Retinal pigment epithelial cell (primary cell): ENCODE measurements around the gene OR1F1.
"Not testable (repeated sequence)": the region's sequence is repeated elsewhere in the genome, so short reads cannot be mapped to it uniquely, and the experiment has no call there.

Source experiments
- DNase-seq: peaks from one replicate; pipeline ENCODE4 v3.0.0-alpha.2; 2010; ENCODE audit warnings: low read depth
- H3K4me3 ChIP-seq: 2 replicates; pipeline ENCODE4 v1.5.1; 2011; ENCODE audit warnings: mild to moderate bottlenecking, low read length, control low read depth, moderate library complexity
- CTCF ChIP-seq: conservative IDR thresholded peaks from 2 replicates; pipeline ENCODE4 v1.5.1; 2011; ENCODE audit warnings: low read depth, low read length, control low read depth, inconsistent platforms

The OR1F1 gene

GRCh38 chr16:3195975-3196374 lies 8.0 kb downstream of the OR1F1 start:
- H3K4me3 ChIP-seq: no peak overlapping the region
- TF ChIP-seq CTCF: no peak
- no peak for DNase-seq

DNA sequence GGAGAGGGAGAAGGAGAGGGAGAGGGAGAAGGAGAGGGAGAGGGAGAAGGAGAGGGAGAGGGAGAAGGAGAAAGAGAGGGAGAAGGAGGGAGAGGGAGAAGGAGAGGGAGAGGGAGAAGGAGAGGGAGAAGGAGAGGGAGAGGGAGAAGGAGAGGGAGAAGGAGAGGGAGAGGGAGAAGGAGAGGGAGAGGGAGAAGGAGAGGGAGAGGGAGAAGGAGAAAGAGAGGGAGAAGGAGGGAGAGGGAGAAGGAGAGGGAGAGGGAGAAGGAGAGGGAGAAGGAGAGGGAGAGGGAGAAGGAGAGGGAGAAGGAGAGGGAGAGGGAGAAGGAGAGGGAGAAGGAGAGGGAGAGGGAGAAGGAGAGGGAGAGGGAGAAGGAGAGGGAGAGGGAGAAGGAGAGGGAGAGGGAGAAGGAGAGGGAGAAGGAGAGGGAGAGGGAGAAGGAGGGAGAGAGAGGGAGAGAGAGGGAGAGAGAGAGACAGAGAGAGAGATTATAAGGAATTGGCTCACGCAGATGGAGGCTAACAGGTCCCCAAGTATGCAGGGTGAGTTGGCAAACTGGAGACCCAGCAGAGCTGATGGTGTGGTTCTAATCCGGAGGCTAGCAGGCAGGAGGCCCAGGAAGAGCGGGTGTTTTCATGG lies 9.8 kb downstream of the OR1F1 start:
- H3K4me3 ChIP-seq, DNase-seq: not testable (repeated sequence)

DNA sequence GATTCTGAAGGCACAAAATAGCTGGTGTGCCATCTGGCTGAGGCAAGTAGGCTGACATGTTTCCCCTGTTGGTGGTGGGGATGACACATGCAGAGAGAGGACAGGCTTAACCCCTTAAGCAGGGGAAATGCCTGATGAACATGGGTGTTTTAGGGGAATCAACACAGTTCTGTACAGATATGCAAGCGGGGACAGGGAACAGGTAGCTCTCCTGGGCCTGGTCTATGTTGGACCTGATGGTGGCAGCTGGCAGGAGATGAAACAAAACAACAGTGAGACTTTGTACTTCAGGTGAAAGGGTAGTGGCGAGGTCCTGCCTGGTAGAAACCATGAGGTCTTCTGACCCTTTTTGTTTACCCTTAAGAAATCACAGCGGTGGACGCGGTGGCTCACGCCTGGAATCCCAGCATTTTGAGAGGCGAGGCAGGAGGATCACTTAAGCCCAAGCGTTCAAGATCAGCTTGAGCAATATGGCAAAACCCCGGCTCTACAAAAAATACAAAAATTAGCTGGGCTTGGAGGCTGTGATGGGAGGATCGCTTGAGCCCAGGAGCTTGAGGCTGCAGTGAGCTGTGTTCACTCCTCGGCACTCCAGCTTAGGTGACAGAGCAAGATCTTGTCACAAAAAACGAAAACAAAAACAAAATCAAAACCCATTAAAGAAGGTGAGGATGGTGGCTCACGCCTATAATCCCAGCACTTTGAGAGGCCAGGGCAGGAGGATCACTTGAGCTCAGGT lies 10.5 kb downstream of the OR1F1 start:
- no peak overlapping the region for H3K4me3 ChIP-seq
- TF ChIP-seq CTCF: no peak
- no peak for DNase-seq

DNA sequence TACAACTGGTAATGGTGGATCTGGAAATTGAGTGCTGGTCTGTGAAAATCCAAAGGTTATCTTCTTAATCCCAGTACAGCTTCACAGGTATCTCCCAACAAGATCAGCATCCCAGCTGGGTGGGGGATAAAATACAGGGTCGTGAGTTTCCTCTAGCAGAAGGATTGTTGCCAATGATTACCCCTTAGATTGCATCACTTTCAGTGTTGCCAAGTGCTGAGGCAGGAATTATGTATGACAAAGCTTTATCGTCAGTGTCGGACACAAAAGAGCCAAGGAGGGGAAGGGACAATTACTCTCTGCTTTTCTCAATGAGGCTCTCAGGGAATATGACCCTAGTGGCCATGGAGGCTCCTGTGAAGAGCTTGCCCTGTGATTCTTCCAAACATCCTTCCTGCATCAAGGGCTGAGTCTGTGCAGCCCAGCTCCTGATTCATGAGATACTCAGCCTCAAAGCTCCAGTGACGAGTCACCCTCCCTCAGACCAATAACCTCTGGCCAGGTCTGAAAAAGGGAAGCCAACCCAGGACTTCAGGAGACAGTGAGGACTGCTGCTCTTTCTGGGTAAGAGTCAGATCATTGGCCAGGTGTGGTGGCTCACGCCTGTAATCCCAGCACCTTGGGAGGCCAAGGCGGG lies 15.0 kb downstream of the OR1F1 start:
- no peak overlapping the region for H3K4me3 ChIP-seq

GRCh38 chr16:3205939-3206338 lies 17.9 kb downstream of the OR1F1 start:
- H3K4me3 ChIP-seq, DNase-seq: not testable (repeated sequence)

More for the DNA sequence above, 15.0 kb downstream of the OR1F1 start:
- no peak for TF ChIP-seq CTCF
- no peak for DNase-seq

GRCh38 chr16:3207086-3207953 lies 19.3 kb downstream of the OR1F1 start:
- no peak for TF ChIP-seq CTCF
- no peak overlapping the region for H3K4me3 ChIP-seq
- no peak for DNase-seq

GRCh38 chr16:3212006-3212405 lies 24.0 kb downstream of the OR1F1 start:
- H3K4me3 ChIP-seq: no peak overlapping the region
- no peak for DNase-seq
- no peak for TF ChIP-seq CTCF
